Fibroblast of lung (primary cell): ENCODE data around the gene NMT1. TPM values are rescaled to one million over a fixed set of nuclear protein-coding genes. Genes with fewer than 3 reads are reported as not detected.

Experiments used
- DNase-seq, 2 donors: peaks; one replicate each; pipeline versions ENCODE4 v3.0.0 to v3.0.0-alpha.2; 2010; ENCODE audit warnings: low read depth in 2 of 2
- H2AFZ ChIP-seq: 2 replicates; pipeline ENCODE4 v1.5.1; 2012; ENCODE audit warnings: low read length, control low read depth, inconsistent platforms
- H3K27ac ChIP-seq: 2 replicates; pipeline ENCODE4 v1.5.1; 2011; ENCODE audit warnings: low read length, control low read depth; ENCODE audit not compliant: insufficient read depth
- H3K27me3 ChIP-seq: 2 replicates; pipeline ENCODE4 v1.5.1; 2011; ENCODE audit warnings: mild to moderate bottlenecking, low read length; ENCODE audit not compliant: control insufficient read depth, insufficient read depth
- H3K36me3 ChIP-seq: 2 replicates; pipeline ENCODE4 v1.5.1; 2011; ENCODE audit warnings: low read length; ENCODE audit not compliant: control insufficient read depth, insufficient read depth
- H3K4me1 ChIP-seq: 2 replicates; pipeline ENCODE4 v1.5.1; 2011; ENCODE audit warnings: low read length; ENCODE audit not compliant: control insufficient read depth, insufficient read depth; ENCODE audit errors: extremely low read depth
- H3K4me2 ChIP-seq: 2 replicates; pipeline ENCODE4 v1.5.1; 2011; ENCODE audit warnings: low read length, control low read depth; ENCODE audit not compliant: insufficient read depth; ENCODE audit errors: extremely low read depth
- H3K4me3 ChIP-seq, 4 experiments: fragments of 200-600 bp in 1 of 4; sonication (generic) in 1 of 4; replicated peaks in 1 of 4; 2 replicates each; pipeline ENCODE4 v1.5.1; 2011 to 2016; ENCODE audit warnings: low read length in 4 of 4, low read depth in 3 of 4, mild to moderate bottlenecking in 3 of 4, control low read depth in 2 of 4, inconsistent platforms in 1 of 4, mixed read lengths in 1 of 4; ENCODE audit not compliant: insufficient read depth in 1 of 4; ENCODE audit errors: control extremely low read depth in 1 of 4
- H3K79me2 ChIP-seq: 2 replicates; pipeline ENCODE4 v1.5.1; 2012; ENCODE audit warnings: mild to moderate bottlenecking, low read length, inconsistent platforms; ENCODE audit not compliant: control insufficient read depth, insufficient read depth
- H3K9ac ChIP-seq: 2 replicates; pipeline ENCODE4 v1.5.1; 2011; ENCODE audit warnings: mild to moderate bottlenecking, low read length, control low read depth; ENCODE audit not compliant: insufficient read depth
- H3K9me3 ChIP-seq: 2 replicates; pipeline ENCODE4 v1.5.1; 2012; ENCODE audit warnings: low read depth, low read length; ENCODE audit not compliant: control insufficient read depth, insufficient read depth
- H4K20me1 ChIP-seq: 2 replicates; pipeline ENCODE4 v1.5.1; 2011; ENCODE audit warnings: low read length; ENCODE audit not compliant: control insufficient read depth, insufficient read depth; ENCODE audit errors: extremely low read depth
- CTCF ChIP-seq, 2 donors: IDR thresholded peaks in 1 of 2; conservative IDR thresholded peaks in 1 of 2; 1 replicate in 1 of 2; 2 replicates in 1 of 2; pipeline ENCODE4 v1.5.1; 2011 to 2012; ENCODE audit warnings: low read length in 2 of 2, control low read depth in 1 of 2, inconsistent platforms in 1 of 2, low read depth in 1 of 2, mild to moderate bottlenecking in 1 of 2
- EZH2 ChIP-seq: IDR thresholded peaks from 2 replicates; pipeline ENCODE4 v1.5.1; 2012; ENCODE audit warnings: low read length, control low read depth, mild to moderate bottlenecking; ENCODE audit errors: missing control alignments
- polyA plus RNA-seq, 2 donors: library from polyadenylated mRNA; depleted of rRNA in 1 of 2; stranded (reverse) in 1 of 2; unstranded in 1 of 2; fragments of >200 nt; gene quantifications; 2 replicates each; pipeline ENCODE4 v1.2.1, GENCODE V29; 2011 to 2012; ENCODE audit warnings: missing spikeins in 1 of 2
- total RNA-seq: library from RNA; depleted of rRNA; stranded (reverse); fragments of >200 nt; gene quantifications from 2 replicates; pipeline ENCODE4 v1.2.1, GENCODE V29; 2014

The NMT1 gene
- total and polyA plus RNA-seq, 2 donors (not counting 1 experiment from before 2014, with no cell fraction given) = 46.2 to 124 TPM

- Histone ChIP-seq H3K9ac (no peak overlapping the region), H3K4me2 (no peak overlapping the region), H3K4me1 (peaks cover 13% of the 10 kb centered on the region), H3K27me3 (no peaks in the 10 kb centered on the region), H3K9me3 (no peaks in the 10 kb centered on the region), H3K36me3 (peaks cover 18% of the 10 kb centered on the region), H3K4me3 (no peak overlapping the region), H3K79me2 (peaks cover 1% of the 10 kb centered on the region), H4K20me1 (no peaks in the 10 kb centered on the region), H3K27ac (no peak overlapping the region), H2AFZ (no peak overlapping the region)
- TF ChIP-seq EZH2 = no peak
- no peak for TF ChIP-seq CTCF (conservative IDR thresholded peaks at IDR 0.05 in 1 of 2, IDR thresholded peaks at IDR 0.05 in 1 of 2; ENCODE audit: low read depth in 1 of 2, low read length in 2 of 2)
- DNase-seq = peak; percentile 31 to 59
These were observed 26.4 kb downstream of the NMT1 start for GRCh38 chr17:45087504-45087975.

GRCh38 chr17:45087978-45088377 lies 26.9 kb downstream of the NMT1 start:
- no peak for DNase-seq
- Histone ChIP-seq H3K79me2 (peaks cover 1% of the 10 kb centered on the region), H3K4me3 (no peak overlapping the region), H2AFZ (no peak overlapping the region), H3K27ac (no peak overlapping the region), H3K9ac (no peak overlapping the region), H3K4me2 (no peak overlapping the region), H3K27me3 (no peaks in the 10 kb centered on the region), H3K36me3 (peaks cover 18% of the 10 kb centered on the region), H3K4me1 (peaks cover 14% of the 10 kb centered on the region), H3K9me3 (no peaks in the 10 kb centered on the region), H4K20me1 (no peaks in the 10 kb centered on the region)
- no peak for TF ChIP-seq CTCF (conservative IDR thresholded peaks at IDR 0.05 in 1 of 2, IDR thresholded peaks at IDR 0.05 in 1 of 2; ENCODE audit: low read depth in 1 of 2, low read length in 2 of 2)
- TF ChIP-seq EZH2 = no peak

GRCh38 chr17:45088741-45089140 lies 27.6 kb downstream of the NMT1 start:
- H3K9ac ChIP-seq = no peak overlapping the region
- no peaks in the 10 kb centered on the region for H3K27me3 ChIP-seq
- no peak overlapping the region for H3K4me2 ChIP-seq
- H3K4me3 ChIP-seq = no peak overlapping the region
- TF ChIP-seq CTCF (conservative IDR thresholded peaks at IDR 0.05 in 1 of 2, IDR thresholded peaks at IDR 0.05 in 1 of 2; ENCODE audit: low read depth in 1 of 2, low read length in 2 of 2) = no peak
- TF ChIP-seq EZH2 = no peak
- peaks cover 18% of the 10 kb centered on the region for H3K36me3 ChIP-seq
- DNase-seq = no peak
- no peaks in the 10 kb centered on the region for H3K9me3 ChIP-seq
- H3K4me1 ChIP-seq = peaks cover 20% of the 10 kb centered on the region
- H3K79me2 ChIP-seq = peaks cover 1% of the 10 kb centered on the region
- H2AFZ ChIP-seq = no peak overlapping the region
- no peaks in the 10 kb centered on the region for H4K20me1 ChIP-seq
- H3K27ac ChIP-seq = no peak overlapping the region
